HG03457 (cell line): ENCODE results near the gene UQCR10.

Experiments used
- ATAC-seq: cut with Tn5 transposase; IDR thresholded peaks from one replicate; pipeline ENCODE4 v1.9.1; 2021; ENCODE audit warnings: moderate number of reproducible peaks; ENCODE audit not compliant: unreplicated experiment

Gene UQCR10

GRCh38 chr22:29767171-29768051 lies at the start of gene UQCR10:
UQCR10 (plus strand) TSS chr22:29767369; CDS start chr22:29767399, 30 bp downstream.
- ATAC-seq, result peak; percentile 48

- no peak for ATAC-seq
Measured at GRCh38 chr22:29717789-29718188, 49.4 kb upstream of the UQCR10 start.

GRCh38 chr22:29718949-29719898 lies 47.9 kb upstream of the UQCR10 start:
- no peak for ATAC-seq

GRCh38 chr22:29719899-29720645 lies 47.1 kb upstream of the UQCR10 start, which contains the start of gene CABP7:
CABP7 (plus strand) TSS chr22:29720003; CDS start chr22:29720425, 422 bp downstream.
- no peak for ATAC-seq

- ATAC-seq, result no peak
Measured at GRCh38 chr22:29720811-29721323, 46.3 kb upstream of the UQCR10 start.

GRCh38 chr22:29722151-29722550 lies 45.0 kb upstream of the UQCR10 start:
- ATAC-seq, result no peak

GRCh38 chr22:29722587-29722986 lies 44.6 kb upstream of the UQCR10 start:
- ATAC-seq, result no peak

GRCh38 chr22:29723766-29724165 lies 43.4 kb upstream of the UQCR10 start:
- no peak for ATAC-seq

GRCh38 chr22:29724843-29725242 lies 42.3 kb upstream of the UQCR10 start:
- no peak for ATAC-seq

GRCh38 chr22:29726106-29726505 lies 41.1 kb upstream of the UQCR10 start:
- no peak for ATAC-seq

- ATAC-seq, result no peak
Measured at GRCh38 chr22:29726512-29727130, 40.5 kb upstream of the UQCR10 start.

- no peak for ATAC-seq
Measured at GRCh38 chr22:29727131-29727523, 40.0 kb upstream of the UQCR10 start.

- no peak for ATAC-seq
Measured at GRCh38 chr22:29729161-29729560, 38.0 kb upstream of the UQCR10 start.

GRCh38 chr22:29731058-29731850 lies 35.9 kb upstream of the UQCR10 start:
- ATAC-seq, result no peak

- no peak for ATAC-seq
Measured at GRCh38 chr22:29732883-29733282, 34.3 kb upstream of the UQCR10 start.

- ATAC-seq, result no peak
Measured at GRCh38 chr22:29733362-29734201, 33.6 kb upstream of the UQCR10 start.

GRCh38 chr22:29734406-29734805 lies 32.8 kb upstream of the UQCR10 start:
- ATAC-seq, result no peak

GRCh38 chr22:29734838-29735237 lies 32.3 kb upstream of the UQCR10 start:
- no peak for ATAC-seq
